GM18870 (cell line): ENCODE measurements around the gene PRR7.
"Not testable (repeated sequence)": the region's sequence is repeated elsewhere in the genome, so short reads cannot be mapped to it uniquely, and the experiment has no call there.

Experiments
- ATAC-seq: cut with Tn5 transposase; IDR thresholded peaks from one replicate; pipeline ENCODE4 v1.9.1; 2021; ENCODE audit warnings: moderate library complexity; ENCODE audit not compliant: unreplicated experiment

The PRR7 gene

DNA sequence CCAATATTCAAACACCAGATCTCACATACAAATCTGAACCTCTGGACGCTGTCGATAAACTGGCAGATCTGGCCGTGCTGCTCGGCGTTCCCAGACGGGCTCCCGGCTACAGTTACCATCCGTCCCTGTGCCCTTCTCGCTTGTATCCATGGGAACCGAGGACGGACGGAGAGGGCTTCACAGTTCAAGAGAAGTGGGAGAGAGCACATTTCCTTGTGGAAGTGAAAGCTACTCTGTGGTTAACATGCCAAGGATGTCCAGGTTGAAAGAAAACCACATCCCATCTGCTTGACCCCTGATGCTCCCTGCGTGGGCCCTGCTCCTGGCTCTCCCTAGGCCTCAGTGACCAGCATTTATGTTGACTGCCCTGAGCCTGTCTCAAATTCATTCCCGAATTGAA lies 33.2 kb downstream of the PRR7 start:
- no peak for ATAC-seq

DNA sequence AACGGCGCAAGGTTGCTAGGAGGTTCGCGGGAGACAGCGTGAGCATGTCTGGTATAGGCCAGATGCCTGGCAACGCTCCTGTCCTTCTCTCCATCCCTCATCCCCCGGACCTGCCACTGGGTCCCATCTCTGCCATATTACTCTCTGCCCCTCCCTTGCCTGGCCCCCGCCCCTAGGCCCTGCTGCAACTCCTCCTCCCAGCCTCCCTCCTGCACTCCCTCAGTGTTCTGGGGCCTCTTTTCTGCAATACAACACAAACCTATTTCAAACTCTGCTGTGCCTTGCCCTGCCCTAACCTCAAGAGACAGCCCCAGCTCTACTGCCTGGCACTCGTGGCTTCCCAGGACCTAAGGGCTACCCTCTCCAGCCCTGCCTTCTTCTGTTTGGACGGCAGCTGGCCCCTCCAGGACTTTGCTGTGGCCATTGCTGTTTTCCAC lies 35.8 kb downstream of the PRR7 start:
- no peak for ATAC-seq

DNA sequence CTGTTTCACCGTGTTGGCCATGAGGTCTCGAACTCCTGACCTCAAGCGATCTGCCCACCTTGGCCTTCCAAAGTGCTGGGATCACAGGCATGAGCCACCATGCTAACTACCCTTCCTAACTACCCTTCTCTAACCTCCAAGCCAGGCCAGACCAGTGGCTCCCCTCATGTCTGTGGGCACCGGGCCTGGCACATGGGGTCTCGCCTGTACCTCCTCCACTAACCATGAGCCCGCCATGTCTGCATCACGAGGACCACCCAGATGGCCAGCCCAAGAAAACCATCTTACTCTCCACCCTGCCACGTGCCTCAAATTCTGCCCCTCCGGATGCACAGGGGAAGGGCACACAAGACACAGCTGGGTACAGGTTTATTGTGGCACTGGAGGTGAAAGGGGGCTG lies 36.4 kb downstream of the PRR7 start:
- no peak for ATAC-seq

DNA sequence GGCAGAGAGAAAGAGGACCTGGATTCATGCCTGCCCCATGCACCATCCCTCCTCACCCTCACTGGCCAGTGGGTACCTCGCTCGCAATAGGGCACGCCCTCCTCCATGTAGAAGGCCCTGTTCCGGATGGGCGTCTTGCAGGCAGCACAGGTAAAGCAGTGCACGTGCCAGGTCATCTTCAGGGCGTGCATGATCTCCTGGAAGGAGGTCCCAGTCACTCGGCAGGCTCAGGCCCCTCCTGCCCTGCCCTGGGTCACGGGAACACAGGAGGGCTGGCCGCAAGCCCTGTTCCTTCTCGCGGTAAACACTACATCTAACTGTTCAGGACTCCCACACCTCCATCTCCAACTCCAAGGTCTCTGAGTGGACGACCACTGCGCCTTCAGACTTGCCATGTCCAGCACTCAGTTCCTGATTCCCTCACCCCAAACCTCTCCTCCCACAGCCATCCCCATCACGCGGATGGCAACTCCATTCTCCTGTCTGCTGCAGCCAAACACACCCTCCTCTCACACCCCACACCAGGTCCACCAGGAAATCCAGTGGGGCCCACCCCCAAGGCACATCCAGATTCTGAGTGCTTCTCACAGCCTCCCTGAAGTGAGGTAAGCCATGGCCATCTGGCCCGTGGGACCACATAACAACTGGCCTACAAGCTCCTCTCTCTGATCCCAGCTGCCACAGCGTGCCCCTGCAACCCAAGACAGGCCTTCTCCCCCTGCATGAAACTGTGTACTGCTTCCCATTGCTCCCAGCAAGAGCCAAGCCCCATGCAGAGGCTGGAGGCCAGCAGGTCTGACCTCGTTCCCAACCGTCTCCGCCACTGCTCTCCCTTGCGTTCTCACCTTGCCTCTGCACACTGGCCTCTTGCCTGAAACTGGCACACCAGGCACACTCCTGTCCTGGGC lies 37.6 kb downstream of the PRR7 start:
- no peak for ATAC-seq

DNA sequence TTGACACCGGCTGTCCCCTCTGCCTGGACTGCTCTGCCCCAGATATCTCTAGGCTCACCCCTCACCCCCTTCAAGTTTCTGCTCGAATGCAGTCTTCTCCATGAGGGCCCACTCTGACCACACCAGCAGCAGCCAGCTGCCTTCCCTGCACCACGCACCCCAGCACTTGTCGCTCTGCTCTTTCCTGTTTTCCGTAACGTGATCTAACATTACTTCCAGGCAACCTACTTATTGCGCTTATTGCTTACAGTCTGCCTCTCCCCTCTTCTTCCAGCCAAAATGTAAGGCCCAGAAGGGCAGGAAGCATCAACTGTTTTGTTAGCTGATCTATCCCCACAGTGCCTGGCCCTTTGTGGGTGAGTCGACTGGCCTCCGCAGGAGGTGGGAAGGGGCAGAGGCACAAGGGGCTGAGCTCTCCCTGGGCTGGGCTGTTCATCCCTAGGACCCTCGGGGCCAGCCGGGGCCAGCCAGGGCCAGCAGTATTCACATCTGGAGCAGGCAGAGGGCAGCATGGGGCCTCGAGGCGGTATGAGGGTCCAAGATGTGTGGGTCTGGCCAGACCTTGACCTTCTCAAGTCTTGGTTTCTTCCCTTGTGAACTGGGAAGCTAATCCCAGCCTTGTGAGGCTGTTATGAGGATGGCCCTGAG lies 38.4 kb downstream of the PRR7 start:
- no peak for ATAC-seq

DNA sequence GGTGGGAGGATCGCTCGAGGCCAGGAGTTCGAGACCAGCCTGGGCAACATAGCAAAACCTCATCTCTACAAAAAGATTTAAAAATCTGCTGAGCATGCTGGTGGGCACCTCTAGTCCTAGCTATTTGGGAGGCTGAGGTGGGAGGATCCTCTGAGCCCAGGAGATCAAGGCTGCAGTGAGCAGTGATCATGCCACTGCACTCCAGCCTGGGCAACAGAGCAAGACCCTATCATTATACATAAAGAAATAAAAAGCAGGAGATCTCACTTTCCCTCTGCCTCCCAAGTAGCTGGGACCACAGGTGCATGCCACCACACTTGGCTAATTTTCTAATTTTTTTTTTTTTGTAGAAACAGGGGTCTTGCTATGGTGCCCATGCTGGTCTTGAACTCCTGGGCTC lies 39.1 kb downstream of the PRR7 start:
- ATAC-seq, result not testable (repeated sequence)

DNA sequence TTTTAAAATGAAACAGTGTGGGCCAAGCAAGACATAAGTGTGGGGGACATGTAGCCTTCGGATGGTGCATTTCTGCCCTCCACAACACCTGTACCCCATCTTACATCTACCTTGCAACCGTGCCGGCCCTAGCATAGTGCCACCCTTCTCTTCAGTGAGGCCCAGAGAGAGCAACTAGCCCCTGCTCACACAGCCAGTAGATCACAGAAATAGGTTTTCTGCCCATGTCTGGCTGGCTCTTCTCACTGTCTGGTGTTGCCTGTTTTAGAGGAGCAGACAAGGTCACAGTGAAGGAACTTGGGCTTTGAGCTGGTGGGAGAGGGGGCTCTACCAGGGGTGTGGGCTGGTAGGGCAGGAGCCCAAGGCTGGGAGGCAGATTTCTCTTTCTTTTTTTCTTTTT lies 39.6 kb downstream of the PRR7 start:
- no peak for ATAC-seq

DNA sequence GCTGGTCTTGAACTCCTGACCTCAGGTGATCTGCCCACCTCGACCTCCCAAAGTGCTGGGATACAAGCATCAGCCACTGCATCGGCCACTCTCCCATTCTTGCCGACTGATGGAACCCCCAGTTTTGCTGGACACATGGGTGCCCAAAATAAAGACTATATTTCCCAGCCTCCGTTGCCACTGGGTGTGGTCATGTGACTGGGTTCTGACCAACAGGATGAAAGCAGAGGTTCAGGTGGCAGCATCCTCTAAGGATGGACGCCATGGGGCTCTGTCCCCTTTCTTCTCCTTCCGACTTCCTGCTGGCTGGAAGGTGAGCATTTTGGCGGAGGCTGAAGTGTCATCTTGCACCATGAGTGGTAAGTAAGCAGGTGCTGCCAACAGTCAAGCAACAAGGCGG lies 40.5 kb downstream of the PRR7 start:
- ATAC-seq, result no peak

DNA sequence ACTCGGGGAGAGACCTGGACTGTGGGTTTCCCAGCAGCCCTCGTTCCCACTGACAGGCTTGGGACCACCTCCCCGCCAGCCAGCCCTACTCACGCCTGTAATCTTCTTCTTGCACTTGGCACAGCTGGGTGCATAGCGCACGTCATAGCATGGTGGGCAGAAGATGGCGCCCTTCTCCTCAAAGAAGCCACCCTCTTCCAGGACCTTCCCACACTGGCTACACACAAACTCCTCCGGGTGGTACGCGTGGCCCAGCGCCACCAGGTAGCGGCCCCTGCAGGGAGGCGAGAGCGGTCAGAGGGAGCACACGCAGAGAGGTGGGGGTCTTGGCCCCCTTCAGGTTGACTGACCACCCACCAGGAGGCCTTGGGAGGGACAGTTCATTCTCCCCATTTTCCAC lies 41.4 kb downstream of the PRR7 start:
- no peak for ATAC-seq

DNA sequence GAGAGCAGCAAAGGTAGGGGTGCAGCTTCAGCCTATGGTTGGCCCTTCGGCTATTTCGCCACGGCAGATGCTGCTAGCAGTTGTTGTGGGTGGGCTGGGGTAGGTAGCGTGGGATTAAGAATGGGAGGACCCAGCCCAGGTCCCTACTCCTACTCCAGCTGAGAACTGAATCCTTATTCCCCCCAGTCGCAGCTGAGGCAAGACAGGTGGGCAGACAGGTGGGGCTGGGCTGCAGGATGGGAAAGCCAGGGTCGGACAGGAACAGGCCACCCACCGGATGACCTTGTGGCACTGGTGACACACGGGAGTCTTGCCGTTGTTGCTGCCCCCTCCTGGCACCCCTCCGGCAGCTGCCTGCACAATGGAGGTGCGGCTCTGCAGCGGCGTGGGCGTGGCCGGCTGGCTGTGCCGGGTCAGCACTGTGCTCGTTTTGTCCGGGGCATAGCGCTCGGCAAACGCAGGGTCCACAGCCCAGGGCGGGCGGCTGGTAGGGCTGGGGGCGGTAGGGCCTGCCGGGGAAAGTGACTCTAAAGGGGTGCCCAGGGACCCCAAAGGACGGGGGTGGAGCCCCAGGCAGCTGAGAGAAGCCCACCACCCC lies 42.6 kb downstream of the PRR7 start:
- ATAC-seq, result no peak

DNA sequence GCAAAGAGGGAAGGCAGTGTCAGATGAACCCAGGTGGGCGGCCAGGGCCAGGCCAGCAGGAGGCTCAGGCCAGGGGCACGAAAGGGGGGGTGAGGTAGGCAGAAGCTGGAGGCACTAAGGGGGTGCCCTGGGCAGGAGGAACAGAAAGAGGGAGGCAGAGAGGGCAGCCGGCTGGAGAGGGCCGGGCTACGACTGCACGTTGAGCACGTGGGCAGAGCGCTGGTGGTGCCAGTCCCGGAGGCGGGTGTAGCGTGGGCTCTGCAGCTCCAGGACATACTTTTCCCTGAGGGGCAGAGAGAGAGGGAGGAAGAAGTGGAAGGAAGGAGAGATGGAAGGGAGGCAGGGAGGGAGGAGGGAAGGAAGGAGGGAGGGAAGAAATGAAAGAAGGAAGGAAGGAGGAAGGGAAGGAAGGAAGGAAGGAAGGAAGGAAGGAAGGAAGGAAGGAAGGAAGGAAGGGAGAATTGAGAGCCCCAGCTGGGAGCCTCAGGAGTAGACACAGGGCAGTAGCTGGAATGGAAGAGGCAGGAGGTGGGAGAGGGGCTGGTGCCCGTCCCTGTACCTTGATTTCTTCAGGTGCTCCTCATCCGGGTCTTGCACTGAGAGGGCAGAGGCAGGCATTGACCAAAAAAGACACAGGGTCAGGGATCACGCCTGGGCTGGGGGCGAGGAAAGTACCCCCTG lies 43.8 kb downstream of the PRR7 start:
- no peak for ATAC-seq

DNA sequence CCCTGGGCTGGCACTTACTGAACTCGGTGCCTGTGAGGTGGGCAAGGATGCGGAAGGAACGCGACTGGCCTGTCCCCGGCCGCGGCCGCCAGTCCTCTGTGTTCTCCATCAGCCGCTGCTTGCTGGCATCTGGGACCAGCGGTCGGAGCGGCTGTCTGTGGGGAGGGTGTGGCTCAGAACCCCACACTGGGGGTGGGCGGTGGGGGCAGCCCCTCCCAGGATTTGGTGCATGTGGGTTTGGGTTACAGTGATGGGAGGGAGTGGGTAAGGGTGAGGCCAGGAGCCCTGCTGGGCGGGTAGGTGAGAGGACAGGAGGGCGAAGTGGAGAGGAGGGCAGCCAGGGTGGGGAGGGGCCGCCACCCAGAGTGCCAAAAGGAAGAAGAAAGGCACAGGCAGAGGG lies 44.4 kb downstream of the PRR7 start:
- no peak for ATAC-seq

DNA sequence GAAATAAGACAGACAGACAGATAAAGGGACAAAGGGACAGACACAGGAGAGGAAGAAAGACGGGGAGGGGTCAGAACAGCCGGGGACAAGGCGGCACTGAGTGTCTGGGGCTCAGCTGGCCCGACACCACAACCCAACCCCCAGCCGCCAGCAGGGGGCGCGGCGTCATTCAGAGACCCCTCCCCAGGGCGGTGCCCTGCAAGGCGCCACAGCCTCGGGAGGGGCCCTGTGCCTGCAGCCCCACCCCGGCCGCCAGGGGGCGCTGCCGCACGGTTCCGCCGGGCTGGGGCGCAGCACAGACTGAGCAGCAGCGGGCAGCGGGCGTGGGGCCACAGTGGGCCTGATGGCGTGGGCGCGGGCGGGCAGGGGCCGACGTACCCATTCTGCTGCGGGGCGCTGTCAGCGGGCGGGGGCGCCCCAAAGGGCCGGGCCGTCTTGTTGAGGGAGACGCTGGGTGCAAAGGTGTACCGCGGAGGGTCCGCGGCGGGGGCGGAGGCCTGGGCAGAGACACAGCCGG lies 44.9 kb downstream of the PRR7 start:
- no peak for ATAC-seq

DNA sequence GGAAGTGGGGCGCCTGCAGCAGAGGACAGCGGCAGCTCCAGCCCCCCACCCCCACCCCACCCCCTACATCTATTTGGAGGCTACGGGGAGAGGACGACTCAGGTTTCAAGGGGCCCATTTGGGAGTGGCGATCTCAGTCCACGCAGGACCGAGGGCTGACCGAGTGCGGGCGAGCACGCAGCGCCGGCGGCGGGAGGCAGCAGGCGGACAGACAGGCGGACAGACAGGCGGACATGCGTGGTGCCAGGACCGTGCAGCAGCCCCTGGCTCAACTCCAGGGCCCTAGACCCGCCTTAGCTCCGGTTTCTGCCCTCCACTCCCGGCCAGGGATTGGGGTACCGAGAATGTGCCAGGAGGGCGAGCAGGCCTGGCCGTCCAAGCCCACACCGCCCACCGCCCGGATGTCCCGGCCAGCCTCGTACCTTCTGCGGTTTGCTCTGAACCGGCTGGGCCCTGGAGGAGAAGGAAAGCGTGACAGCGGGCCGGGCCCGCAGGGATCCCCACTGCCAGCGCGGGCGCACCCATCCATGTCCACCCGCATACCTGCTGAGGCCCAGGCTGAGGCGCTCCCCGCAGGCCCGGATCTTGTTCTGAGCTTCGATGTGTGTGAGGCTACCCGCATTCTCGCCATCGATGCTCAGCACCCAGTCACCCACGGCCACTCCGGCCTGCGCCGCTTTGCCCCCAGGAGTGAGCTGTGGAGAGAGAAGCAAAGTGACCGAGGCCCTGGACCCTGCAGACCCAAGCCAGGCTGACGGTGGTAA lies 45.6 kb downstream of the PRR7 start:
- ATAC-seq, result no peak

DNA sequence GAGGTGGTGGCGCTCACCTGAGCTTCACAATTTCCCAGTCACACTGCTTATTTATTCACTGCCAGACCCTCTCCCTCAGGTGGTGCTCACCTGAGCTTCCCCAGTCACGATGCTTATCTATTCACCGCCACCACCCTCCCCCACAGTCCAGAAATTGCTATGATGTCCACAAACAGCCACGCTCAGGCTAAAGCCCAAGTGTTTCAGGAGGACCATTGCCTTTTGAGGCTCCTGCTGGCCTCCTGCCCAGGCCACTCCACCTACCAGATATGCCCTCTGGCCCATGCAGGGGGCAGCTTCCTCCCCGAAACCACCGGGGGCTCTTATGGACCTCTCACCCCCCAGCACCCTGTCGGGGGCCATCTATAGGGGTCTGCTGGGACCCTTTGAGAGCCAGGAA lies 46.2 kb downstream of the PRR7 start:
- ATAC-seq, result no peak

DNA sequence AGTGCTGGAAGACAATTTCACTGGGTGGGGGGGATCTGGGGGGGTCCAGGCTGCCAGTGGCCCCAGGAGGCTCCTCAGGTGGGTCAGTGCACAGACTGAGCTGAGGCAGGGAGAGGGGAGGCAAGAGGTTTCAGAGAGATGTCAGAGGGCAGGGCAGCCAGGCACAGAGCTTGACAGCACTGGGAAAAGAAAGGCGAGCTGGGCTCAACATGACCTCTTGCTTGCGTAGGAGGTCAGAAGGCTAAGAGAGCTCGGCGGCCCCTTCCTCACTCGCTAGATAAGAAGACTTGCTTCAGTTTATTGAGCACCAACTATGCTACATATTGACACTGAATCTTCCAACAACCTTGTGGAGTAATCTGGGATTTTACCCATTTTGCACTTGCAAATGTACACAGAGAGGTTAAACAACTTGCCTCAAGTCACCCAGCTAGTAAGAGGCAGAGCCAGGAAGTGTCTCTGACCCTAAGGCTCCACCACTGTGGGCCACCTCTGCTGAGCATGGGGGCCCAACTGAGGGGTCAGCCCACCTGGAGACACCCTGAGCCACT lies 47.3 kb downstream of the PRR7 start:
- ATAC-seq, result no peak

DNA sequence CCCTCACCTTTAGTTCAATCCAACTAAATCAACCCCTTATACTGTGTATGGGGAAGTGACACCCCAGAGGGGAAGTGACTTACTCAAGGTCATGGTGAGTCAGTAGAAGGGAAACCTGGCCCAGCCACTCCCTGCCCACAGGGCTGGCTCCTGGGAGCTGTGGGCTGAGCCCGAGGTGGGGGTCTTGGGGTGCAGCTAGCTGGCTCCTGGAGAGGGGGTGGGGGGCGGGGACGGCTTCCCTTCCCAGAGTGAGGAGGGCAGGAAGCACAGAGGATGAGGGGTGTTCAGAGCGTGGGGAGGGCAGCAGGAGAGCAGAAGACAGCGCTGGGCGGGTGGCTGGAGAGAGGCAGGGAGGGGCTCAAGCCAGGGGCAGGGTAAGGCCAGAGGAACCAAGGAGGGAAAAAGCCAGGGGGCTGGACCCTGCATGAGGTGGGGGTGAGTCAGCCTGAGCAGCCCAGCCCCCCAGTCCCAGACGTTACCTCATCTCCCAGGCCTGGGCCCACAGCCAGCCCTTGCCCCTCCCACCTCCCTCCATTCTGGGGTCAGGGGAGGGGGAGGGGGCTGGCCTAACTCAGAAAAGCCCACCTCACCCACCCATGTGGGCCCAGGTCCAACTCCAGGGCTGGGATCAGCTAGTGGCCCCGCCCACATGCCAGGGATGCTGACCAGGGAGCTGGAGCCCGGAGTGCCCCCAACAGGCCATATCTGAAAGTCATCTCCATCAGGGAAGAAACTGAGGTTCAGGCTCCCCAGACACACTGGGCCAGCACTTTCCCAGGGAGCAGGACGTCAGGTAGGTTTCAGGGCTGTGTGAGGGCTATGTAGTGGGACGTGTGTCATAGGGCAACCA lies 48.0 kb downstream of the PRR7 start:
- no peak for ATAC-seq

DNA sequence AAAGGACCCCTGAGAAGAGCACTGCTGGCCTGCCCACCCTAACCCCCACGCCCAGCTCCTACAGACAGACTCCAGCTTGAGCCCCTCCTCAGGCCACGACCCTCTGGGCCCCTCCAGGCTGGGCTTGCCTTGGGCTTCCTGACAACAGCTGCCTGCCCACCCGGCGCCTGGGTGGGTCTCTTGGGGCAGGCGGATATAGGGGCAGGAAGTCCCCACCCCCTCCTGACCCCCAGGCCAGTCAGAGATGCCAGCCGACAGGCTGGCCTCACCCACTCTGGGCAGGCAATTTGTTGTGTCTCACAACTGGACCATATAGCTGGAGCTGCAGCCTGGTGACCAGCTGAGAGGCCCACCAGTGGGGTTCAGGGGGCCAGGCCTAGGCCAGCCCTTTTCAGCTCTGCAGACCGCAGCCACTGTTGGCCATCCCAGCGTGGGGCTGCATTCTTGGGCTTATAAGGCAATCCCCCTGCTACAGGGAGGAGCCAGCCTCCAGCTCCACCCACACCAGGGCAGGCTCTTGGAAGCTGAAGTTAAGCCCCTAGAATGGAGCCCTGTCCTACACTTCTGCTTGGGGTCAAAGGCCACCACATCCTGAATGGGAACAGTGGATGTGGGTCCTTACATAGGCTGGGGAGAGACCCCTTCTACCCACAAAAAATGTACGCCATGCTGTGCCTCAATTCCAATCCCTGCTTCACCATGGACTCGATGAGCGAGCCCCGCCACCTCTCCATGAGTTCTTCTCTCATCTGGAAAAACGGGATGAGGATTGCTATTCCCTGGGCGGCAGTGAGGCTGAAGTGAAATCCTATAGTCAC lies 48.8 kb downstream of the PRR7 start:
- no peak for ATAC-seq
